ENCODE measurements around the gene C1QTNF1.

The C1QTNF1 gene

DNA sequence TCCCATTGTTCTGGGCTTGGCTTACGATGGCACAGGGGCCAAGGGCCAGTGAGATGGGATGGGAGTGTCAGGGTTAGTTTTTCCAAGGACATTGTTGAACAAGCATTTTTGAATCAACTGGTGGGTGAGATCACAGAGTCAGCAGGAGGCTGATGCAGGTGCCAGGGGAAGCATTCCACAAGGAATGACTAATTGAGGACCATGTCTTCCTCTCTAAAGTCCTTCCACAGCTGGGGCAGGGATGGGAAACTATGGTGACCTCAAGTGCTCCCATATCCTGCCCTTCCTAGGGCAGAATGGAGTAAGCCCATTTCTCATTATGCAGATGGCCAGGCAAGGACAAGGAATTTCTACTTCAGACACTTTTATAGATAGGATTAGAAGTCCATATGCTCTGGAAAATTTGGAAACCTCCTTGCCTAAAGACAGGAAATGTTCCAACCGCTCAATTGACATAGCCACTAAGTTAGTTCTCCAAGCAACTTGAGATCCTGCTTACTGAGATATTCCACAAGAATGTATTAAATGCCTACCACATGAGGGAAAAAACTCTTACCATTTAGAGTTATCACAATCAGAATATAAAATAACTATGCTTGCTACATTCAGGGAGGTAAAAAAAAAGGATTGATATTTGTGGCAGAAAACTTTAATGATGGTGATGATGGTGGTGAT, 29.4 kb downstream of the C1QTNF1 start:
- ATAC-seq = no peak
- TF ChIP-seq, protein P1, sequence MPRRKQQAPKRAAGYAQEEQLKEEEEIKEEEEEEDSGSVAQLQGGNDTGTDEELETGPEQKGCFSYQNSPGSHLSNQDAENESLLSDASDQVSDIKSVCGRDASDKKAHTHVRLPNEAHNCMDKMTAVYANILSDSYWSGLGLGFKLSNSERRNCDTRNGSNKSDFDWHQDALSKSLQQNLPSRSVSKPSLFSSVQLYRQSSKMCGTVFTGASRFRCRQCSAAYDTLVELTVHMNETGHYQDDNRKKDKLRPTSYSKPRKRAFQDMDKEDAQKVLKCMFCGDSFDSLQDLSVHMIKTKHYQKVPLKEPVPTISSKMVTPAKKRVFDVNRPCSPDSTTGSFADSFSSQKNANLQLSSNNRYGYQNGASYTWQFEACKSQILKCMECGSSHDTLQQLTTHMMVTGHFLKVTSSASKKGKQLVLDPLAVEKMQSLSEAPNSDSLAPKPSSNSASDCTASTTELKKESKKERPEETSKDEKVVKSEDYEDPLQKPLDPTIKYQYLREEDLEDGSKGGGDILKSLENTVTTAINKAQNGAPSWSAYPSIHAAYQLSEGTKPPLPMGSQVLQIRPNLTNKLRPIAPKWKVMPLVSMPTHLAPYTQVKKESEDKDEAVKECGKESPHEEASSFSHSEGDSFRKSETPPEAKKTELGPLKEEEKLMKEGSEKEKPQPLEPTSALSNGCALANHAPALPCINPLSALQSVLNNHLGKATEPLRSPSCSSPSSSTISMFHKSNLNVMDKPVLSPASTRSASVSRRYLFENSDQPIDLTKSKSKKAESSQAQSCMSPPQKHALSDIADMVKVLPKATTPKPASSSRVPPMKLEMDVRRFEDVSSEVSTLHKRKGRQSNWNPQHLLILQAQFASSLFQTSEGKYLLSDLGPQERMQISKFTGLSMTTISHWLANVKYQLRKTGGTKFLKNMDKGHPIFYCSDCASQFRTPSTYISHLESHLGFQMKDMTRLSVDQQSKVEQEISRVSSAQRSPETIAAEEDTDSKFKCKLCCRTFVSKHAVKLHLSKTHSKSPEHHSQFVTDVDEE (CRISPR knock-in tag; IDR thresholded peaks at IDR 0.05) = no peak
- TF ChIP-seq OSR1 (CRISPR knock-in tag; IDR thresholded peaks at IDR 0.05) (no peak), ZFP3 (CRISPR knock-in tag; IDR thresholded peaks at IDR 0.05) (no peak), ZC3H10 (CRISPR knock-in tag; IDR thresholded peaks at IDR 0.05) (no peak), SNAI2 (CRISPR knock-in tag; IDR thresholded peaks at IDR 0.05) (no peak), ZNF70 (CRISPR knock-in tag; IDR thresholded peaks at IDR 0.05) (no peak), ZNF8 (CRISPR knock-in tag; IDR thresholded peaks at IDR 0.05) (no peak), ZFP30 (CRISPR knock-in tag; IDR thresholded peaks at IDR 0.05) (no peak), TCF4 (CRISPR knock-in tag; IDR thresholded peaks at IDR 0.05; ENCODE audit: borderline replicate concordance) (no peak), TOX (CRISPR knock-in tag; IDR thresholded peaks at IDR 0.05; ENCODE audit: borderline replicate concordance) (no peak), ISL1 (CRISPR knock-in tag; IDR thresholded peaks at IDR 0.05) (no peak), GLIS3 (CRISPR knock-in tag; IDR thresholded peaks at IDR 0.05) (no peak), ZNF565 (CRISPR knock-in tag; conservative IDR thresholded peaks at IDR 0.05; ENCODE audit: low read depth) (no peak), RARB (CRISPR knock-in tag; IDR thresholded peaks at IDR 0.05) (no peak)
- TF ChIP-seq, protein P2, sequence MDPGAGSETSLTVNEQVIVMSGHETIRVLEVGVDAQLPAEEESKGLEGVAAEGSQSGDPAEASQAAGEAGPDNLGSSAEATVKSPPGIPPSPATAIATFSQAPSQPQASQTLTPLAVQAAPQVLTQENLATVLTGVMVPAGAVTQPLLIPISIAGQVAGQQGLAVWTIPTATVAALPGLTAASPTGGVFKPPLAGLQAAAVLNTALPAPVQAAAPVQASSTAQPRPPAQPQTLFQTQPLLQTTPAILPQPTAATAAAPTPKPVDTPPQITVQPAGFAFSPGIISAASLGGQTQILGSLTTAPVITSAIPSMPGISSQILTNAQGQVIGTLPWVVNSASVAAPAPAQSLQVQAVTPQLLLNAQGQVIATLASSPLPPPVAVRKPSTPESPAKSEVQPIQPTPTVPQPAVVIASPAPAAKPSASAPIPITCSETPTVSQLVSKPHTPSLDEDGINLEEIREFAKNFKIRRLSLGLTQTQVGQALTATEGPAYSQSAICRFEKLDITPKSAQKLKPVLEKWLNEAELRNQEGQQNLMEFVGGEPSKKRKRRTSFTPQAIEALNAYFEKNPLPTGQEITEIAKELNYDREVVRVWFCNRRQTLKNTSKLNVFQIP (CRISPR knock-in tag; IDR thresholded peaks at IDR 0.05; ENCODE audit: borderline replicate concordance, low read depth) = no peak
- TF ChIP-seq, protein P3, sequence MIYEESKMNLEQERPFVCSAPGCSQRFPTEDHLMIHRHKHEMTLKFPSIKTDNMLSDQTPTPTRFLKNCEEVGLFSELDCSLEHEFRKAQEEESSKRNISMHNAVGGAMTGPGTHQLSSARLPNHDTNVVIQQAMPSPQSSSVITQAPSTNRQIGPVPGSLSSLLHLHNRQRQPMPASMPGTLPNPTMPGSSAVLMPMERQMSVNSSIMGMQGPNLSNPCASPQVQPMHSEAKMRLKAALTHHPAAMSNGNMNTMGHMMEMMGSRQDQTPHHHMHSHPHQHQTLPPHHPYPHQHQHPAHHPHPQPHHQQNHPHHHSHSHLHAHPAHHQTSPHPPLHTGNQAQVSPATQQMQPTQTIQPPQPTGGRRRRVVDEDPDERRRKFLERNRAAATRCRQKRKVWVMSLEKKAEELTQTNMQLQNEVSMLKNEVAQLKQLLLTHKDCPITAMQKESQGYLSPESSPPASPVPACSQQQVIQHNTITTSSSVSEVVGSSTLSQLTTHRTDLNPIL (CRISPR knock-in tag; IDR thresholded peaks at IDR 0.05; ENCODE audit: low read depth) = no peak

DNA sequence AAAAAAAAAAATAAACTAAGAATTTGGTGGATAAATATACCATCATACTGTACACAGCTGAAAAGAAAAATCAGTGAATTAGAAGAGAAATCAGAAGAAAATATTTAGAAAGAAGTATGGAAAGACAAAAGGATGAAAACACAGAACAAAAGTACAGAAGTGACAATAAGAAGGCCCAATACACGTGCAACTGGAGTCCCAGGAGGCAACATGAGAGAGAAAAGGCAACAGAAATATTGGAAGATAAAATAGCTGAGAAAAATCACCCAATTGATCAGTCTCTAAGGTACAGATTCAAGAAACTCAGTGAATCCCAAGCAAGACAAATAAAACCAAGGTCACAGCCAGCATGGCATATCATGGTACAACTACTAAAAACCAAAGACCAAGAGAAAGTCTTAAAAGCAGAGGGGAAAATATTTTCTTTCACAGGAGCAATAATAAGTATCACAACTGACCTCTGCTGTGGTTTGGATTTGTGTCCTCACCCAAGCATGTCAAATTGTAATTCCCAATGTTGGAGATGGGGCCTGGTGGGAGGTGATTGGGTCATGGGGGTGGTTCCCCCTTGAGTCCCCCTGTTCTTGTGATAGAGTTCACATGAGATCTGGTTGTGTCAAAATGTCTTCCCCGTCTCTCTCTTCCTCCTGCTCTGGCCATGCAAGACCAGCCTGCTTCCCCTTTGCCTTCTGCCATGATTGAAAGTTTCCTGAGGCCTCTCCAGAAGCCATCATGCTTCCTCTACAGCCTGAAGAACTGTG, 30.4 kb downstream of the C1QTNF1 start:
- no peak for ATAC-seq
- TF ChIP-seq, protein P1 (CRISPR knock-in tag; IDR thresholded peaks at IDR 0.05) = no peak
- TF ChIP-seq PPARA (CRISPR knock-in tag; IDR thresholded peaks at IDR 0.05; ENCODE audit: borderline replicate concordance) = no peak
- no peak for TF ChIP-seq ZFP30 (CRISPR knock-in tag; IDR thresholded peaks at IDR 0.05)
- TF ChIP-seq GLIS3 (CRISPR knock-in tag; IDR thresholded peaks at IDR 0.05) = no peak
- no peak for TF ChIP-seq ZNF565 (CRISPR knock-in tag; conservative IDR thresholded peaks at IDR 0.05; ENCODE audit: low read depth)
- no peak for TF ChIP-seq ZFP3 (CRISPR knock-in tag; IDR thresholded peaks at IDR 0.05)
- no peak for TF ChIP-seq ZNF8 (CRISPR knock-in tag; IDR thresholded peaks at IDR 0.05)
- no peak for TF ChIP-seq TOX (CRISPR knock-in tag; IDR thresholded peaks at IDR 0.05; ENCODE audit: borderline replicate concordance)
- TF ChIP-seq, protein P4, sequence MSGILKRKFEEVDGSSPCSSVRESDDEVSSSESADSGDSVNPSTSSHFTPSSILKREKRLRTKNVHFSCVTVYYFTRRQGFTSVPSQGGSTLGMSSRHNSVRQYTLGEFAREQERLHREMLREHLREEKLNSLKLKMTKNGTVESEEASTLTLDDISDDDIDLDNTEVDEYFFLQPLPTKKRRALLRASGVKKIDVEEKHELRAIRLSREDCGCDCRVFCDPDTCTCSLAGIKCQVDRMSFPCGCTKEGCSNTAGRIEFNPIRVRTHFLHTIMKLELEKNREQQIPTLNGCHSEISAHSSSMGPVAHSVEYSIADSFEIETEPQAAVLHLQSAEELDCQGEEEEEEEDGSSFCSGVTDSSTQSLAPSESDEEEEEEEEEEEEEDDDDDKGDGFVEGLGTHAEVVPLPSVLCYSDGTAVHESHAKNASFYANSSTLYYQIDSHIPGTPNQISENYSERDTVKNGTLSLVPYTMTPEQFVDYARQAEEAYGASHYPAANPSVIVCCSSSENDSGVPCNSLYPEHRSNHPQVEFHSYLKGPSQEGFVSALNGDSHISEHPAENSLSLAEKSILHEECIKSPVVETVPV (CRISPR knock-in tag; IDR thresholded peaks at IDR 0.05) = no peak
- TF ChIP-seq, protein P5, sequence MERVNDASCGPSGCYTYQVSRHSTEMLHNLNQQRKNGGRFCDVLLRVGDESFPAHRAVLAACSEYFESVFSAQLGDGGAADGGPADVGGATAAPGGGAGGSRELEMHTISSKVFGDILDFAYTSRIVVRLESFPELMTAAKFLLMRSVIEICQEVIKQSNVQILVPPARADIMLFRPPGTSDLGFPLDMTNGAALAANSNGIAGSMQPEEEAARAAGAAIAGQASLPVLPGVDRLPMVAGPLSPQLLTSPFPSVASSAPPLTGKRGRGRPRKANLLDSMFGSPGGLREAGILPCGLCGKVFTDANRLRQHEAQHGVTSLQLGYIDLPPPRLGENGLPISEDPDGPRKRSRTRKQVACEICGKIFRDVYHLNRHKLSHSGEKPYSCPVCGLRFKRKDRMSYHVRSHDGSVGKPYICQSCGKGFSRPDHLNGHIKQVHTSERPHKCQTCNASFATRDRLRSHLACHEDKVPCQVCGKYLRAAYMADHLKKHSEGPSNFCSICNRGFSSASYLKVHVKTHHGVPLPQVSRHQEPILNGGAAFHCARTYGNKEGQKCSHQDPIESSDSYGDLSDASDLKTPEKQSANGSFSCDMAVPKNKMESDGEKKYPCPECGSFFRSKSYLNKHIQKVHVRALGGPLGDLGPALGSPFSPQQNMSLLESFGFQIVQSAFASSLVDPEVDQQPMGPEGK (CRISPR knock-in tag; IDR thresholded peaks at IDR 0.05; ENCODE audit: borderline replicate concordance) = no peak

Data from SK-N-SH treated with all-trans-retinoic acid at 6 μM for 48 hours (cell line).